ENCODE results near the gene SESN3. TPM values are rescaled to one million over a fixed set of nuclear protein-coding genes. Genes with fewer than 3 reads are reported as not detected.

Gene SESN3
- total RNA-seq, 1 experiment from 2014 or later = 36.8 TPM

- no CpG with 5 or more reads among the region's 4 CpGs for WGBS (ENCODE audit: extremely low coverage, insufficient read length, low lambda C conversion rate)
- H3K23ac ChIP-seq (ENCODE audit: insufficient read length, low read depth, low read length) = no peak overlapping the region
Measured at GRCh38 chr11:95145430-95146060, 85.5 kb downstream of the SESN3 start.

More at GRCh38 chr11:95145430-95146060, 85.5 kb downstream of the SESN3 start:
- H3K27ac Mint-ChIP-seq = no peak overlapping the region; a peak in 1 of 7 replicates
- Histone ChIP-seq H3K4me2 (ENCODE audit: insufficient read depth, insufficient read length, low read length) (no peak overlapping the region), H3K9ac (ENCODE audit: extremely low read depth, insufficient read length, low read length) (no peak overlapping the region), H2AK5ac (ENCODE audit: insufficient read length, low read length) (no peak overlapping the region), H3T11ph (ENCODE audit: low read length) (no peak overlapping the region), H2BK20ac (ENCODE audit: low read depth, low read length, poor library complexity, severe bottlenecking) (no peak overlapping the region), H4K8ac (replicated peaks; ENCODE audit: insufficient read length, low read depth, low read length) (no peak overlapping the region), H4K5ac (ENCODE audit: insufficient read length, low read depth, low read length) (no peak overlapping the region), H3K4ac (ENCODE audit: low read depth, low read length) (no peak overlapping the region), H3K56ac (ENCODE audit: insufficient read length, low read depth, low read length) (no peak overlapping the region), H3K27me3 (ENCODE audit: insufficient read depth, low read length) (peaks cover 32% of the 10 kb centered on the region), H4K20me1 (ENCODE audit: control insufficient read depth, insufficient read depth, insufficient read length) (no peaks in the 10 kb centered on the region), H4K91ac (ENCODE audit: insufficient read length, low read depth, low read length) (no peak overlapping the region), H3K79me1 (ENCODE audit: insufficient read depth, low read depth, low read length, poor library complexity, severe bottlenecking) (no peaks in the 10 kb centered on the region), H2BK15ac (ENCODE audit: low read depth, low read length) (no peak overlapping the region), H2BK120ac (ENCODE audit: low read depth, low read length, poor library complexity, severe bottlenecking) (no peak overlapping the region), H2AFZ (ENCODE audit: low read length) (no peak overlapping the region), H2BK5ac (ENCODE audit: insufficient read length, low read length) (no peak overlapping the region), H3K4me1 (ENCODE audit: insufficient read depth, low read length) (no peaks in the 10 kb centered on the region), H2BK12ac (ENCODE audit: insufficient read length, low read depth, low read length) (no peak overlapping the region), H3K27ac (ENCODE audit: insufficient read length, low read depth, low read length) (no peak overlapping the region), H3K9me3 (ENCODE audit: control insufficient read depth, low read depth, low read length) (peaks cover 4% of the 10 kb centered on the region), H3K23me2 (ENCODE audit: insufficient read length, low read depth, low read length, poor library complexity, severe bottlenecking) (peaks cover 8% of the 10 kb centered on the region), H3K14ac (ENCODE audit: insufficient read depth, low read length) (no peak overlapping the region), H3K79me2 (ENCODE audit: insufficient read depth, low read length) (no peaks in the 10 kb centered on the region), H3K18ac (ENCODE audit: insufficient read length, low read depth, low read length) (no peak overlapping the region)
- H3K9me3 Mint-ChIP-seq = no peaks in the 10 kb centered on the region; a peak in 1 of 5 replicates
- 0 out of 7 replicates have a peak, but pooled peaks cover 0 to 2% (median 0%) of the 10 kb centered on the region in 3 experiments for H3K36me3 Mint-ChIP-seq (ENCODE audit: insufficient read depth in 1 of 3, low read depth in 3 of 3)
- no peak for TF ChIP-seq CTCF (conservative IDR thresholded peaks at IDR 0.05)
- no peak overlapping the region for H3K4me3 Mint-ChIP-seq
- DNase-seq = no peak
- peaks cover 7 to 8% of the 10 kb centered on the region in 2 experiments for H3K4me1 Mint-ChIP-seq
- H3K27me3 Mint-ChIP-seq (ENCODE audit: low read depth) = peaks cover 100% of the 10 kb centered on the region

All from H9 (cell line).